GM19452 (cell line): ENCODE data around the gene TENM4.

ENCODE experiments used
- ATAC-seq: cut with Tn5 transposase; IDR thresholded peaks from one replicate; pipeline ENCODE4 v1.9.1; 2021; ENCODE audit not compliant: unreplicated experiment

The TENM4 gene

DNA sequence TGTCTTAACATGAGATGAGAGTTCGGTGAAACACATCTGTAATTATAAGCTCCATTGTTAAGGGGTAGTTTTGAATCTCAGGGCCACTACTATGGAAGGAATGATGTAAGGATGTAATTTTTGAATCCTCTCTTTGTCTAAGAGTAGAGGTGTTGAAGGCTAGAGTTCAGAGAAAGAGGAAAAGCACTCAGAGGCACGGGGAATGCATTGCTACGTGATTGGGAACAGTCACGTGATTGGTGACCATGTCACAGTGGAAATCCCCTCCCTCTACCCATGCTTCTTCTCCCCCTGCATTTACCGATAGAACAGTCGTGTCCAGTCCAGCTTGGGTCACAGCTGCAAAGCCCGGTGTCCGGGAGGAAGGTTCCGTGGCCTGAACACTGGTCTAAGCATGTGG lies 635.8 kb downstream of the TENM4 start:
- no peak for ATAC-seq

DNA sequence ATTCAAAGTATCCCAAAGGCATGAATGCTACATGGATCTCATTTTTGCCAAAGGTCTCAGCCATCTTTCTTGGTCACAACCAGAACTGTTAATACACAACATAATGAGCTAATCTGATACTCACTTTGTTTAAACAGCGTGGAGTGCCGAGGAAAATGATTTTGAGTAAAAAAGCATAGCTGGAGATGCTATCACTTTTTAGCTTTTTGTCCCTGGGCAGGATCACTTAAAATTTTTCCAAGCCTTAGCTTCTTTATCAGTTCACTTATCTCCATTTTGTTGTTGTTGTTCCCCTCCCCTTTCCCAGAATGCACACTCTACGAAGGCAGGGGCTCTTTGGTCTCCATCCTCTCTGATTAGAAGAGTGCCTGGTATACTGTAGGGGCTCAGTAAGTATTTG lies 636.8 kb downstream of the TENM4 start:
- ATAC-seq: no peak

DNA sequence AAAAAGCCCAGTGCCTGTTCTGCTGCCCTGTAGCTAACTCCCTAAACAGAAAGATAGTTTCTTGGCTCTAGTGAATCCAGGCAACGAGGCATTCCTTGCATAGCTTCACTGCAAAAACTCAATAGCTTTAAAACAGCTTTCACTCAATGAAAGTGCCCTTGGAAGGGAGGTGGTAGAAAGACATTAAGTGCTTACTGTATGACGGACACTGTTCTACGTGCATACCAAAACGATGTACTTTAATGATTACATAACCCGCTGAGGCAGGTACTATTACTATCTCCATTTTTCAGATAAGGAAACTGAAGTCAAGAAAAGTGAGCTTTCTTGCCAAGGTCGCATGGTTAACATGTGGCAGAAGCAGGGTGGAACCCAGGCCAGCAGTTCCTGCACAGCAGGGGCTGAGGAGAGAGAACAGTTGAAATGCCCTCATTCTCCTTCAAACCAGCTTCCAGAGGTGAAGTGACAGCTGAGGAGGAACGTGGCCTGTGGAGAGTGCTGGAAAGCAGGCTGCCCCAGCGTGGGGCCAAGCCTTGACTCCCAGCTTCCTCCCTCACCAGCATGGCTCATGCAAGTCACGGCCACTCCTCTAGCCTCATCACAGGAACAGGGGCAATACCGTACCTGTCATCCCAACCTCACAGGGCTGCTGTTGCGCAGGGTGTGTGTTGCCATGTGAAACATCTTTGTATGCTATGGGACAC lies 638.6 kb downstream of the TENM4 start:
- no peak for ATAC-seq

DNA sequence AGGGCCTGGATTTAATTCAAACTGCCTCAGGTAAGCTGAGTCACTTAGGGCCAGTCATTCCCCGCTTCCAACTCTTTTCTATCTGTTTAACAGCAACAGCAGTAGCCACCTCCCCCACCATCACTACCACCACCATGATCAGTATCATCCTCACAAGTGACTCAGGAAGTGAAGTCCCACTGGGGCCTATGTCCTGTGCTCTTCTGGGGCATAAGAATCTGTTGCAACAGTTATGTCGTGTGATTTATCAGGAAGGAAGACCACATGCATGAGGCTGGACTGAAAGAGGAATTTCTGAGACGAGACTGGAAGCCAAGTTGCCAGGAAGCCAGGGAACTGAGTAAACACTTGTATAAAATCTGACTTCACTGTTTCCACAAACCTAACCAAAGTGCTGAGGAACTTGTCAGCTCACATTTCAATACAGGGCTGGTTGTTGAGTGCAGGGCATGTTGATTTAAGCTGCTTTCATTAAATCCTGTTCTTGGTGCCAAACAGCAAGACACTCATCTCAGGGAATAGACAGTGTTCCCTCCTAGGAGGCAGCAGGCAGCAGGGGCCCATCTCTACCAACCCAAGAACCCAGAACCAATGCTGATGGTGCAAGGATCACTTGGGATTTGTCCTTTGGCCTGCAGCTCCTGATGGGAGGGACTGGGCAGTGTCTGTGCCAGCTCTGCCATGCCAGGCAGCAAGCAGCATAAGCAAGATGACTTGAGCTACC lies 639.5 kb downstream of the TENM4 start:
- no peak for ATAC-seq

DNA sequence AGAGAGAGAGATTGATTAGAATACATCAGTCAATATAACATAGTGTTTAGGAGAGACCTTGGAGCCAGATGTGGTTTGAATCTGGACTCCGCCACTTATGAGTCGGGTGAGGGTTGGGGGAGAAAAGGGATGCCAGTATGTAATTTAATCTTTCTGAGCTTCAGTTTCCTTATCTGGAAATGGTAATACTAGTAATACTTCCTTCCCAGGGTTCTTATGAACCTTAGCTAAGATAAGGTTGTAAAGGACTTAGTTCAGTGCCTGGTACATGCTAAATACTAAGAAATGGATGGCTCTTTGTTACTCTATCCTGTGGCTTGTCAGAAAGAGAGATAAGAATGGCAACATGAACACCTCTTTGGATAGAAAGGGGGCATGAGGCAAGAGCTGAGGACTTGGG lies 640.1 kb downstream of the TENM4 start:
- ATAC-seq: no peak

DNA sequence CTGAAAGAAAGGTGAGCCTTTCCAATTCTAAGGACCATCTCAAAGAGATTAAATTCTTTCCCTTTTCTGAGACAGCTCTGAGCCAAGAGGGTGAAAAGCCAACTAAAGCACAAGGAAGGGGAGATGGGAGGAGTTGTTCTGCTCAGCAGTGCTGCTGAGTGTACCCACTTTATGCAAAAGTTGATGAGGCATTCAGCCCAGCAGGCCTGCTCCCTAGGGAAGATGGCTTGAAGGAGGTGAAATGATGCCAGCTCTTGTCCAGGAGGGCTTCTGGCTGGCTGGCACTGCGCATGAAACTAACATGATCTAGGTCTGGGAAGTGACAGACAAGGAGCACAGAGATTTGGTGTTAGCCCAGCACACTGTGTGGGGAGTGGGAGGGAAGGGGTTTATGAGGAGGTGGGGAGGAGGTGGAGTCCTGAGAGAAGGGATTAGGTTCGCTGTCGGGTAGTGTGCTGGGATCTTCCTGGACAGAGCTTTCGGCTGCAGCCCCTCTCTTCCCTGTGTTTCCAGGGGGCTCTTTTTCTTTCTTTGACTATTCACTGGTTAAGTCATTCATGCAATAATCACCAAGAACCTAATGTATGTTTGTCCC lies 640.6 kb downstream of the TENM4 start:
- ATAC-seq: no peak

DNA sequence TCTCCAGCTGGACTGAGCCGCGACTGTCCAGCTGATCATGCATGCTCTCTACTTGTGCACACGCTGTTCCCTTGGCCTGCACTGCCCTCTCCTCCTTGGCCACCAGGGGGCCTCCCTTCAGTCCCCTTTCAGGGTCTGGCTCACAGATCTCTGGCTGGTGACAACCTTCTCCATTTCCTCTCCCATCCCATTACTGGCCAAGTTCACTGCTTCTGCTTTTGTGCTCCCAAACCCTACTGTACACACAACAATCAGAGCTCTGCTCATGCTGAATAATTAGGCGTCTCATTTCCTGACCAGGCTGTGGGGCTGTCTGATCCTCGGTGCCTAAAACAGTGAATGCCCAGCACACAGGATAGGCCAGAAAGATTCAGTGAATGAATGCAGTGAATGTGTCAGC lies 642.2 kb downstream of the TENM4 start:
- ATAC-seq: peak; percentile 97

DNA sequence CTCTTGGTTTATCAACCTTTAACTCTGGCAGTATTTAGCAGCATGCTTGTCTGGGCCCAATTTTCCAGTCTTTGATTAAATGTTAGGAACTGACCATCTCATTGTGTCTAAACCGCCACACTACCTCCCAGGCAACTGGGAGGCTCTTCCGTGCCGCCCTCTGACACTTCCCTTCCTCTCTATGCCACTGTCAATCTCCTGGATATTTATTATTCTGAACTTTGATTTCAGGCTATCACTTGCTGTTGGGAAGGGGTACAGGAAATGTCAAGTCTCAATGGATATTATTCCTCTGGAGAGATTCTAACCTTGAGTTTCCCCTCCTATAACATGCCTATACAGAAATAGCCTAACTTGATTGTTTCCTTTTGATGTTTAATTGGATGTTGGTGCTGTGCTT lies 643.3 kb downstream of the TENM4 start:
- no peak for ATAC-seq

DNA sequence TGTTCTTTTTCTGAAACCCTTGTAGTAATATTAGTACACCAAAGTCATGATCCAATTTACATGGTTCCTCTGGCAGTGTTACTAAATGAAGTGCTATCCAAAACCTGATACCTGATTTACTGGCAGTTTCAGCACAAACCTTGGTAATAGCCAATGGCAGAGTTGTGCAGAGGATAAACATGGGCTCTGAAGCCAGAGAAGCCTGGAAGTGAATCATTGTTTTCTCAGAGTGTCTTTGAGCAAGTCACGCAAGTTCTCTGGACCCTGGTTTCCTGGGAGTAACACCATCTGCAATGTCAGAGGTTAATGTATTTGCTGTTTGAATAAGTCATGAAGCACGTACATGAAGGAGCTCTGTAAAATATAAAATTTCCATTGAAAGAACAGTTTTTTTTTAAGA lies 643.9 kb downstream of the TENM4 start:
- ATAC-seq: no peak

DNA sequence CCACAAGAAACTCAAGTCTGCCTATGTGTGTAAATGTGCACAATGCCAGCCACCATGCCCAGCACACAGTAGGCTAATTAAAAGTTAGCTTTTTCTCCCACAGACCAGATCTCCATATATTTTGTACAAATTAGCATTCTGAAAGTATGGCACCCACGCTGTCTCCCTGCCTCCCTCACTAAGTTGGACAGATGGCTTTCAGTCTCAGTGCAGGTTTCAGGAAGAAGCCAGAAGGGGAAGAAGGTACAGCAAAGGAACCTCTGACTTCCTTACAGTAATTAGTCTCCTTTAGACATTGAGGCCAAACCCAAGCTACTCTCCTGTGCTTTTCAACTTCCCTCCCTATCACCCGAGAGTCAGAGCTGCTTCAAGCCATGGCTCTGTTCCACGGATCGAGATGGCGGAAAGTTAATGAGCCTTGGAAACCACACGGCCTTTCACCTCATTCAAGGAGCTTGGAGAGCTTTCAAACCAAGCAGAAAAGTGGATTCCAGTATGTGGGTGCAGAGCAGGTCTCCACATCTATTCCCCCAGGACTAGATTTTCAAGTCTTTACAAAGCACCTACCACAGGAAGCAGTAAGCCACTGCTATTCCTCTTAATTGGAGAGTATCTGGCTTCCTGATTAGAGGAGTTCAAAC lies 645.1 kb downstream of the TENM4 start:
- ATAC-seq: no peak

DNA sequence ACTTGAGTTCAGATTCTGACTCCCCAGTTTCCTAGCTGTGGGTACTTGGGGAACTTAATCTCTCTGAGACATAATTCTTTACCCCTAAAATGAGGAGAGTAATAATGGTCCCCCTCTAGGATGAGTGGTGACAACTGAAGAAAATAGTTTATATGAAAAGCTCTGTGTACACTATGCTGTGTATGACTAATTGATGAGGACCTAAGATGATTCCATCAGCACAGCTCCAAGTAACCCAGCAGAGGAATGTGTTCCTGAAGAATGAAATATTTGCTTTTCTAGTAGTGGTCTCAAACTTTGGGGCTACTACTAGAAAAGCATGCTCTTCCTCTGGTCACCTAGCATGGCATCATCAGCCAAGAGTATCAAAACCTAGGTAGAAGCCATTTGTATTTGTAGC lies 648.9 kb downstream of the TENM4 start:
- no peak for ATAC-seq

DNA sequence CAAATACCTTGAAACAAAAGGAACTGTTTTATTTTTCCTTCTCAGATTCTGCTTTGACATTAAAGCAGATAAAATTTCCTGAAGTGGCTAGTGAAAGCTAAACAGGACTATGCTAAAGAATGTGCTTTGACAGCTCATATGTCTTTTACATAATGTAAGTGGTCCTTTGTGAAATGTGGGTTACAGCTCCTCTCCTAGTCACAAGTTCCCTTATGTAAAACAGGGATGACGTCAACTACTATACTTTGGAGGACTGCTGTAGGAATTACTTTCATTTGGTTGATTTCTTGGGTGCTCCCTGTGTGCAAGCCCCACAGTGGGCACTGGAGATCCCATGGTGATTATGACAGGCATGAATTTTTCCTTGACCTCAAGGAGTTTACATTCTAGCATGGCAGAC lies 649.6 kb downstream of the TENM4 start:
- ATAC-seq: no peak

DNA sequence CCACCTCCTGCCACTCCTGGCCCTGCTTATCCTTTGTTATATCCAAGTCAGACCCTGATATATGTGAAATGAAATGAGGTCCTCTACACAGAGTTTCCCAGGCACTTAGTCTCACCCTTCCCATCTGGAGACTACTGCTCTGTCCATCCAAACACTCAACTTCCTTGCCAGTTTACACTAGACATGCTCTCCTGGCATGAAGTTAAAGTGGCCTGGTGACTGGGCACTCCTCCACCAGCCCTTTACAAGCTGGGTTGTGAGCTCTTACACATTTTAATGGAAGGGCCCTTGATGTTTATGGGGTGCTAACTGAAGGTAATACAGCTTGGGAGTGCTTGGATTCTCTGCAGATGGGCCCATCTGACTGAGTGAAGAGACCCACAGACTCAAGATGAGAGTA lies 650.0 kb downstream of the TENM4 start:
- ATAC-seq: no peak

DNA sequence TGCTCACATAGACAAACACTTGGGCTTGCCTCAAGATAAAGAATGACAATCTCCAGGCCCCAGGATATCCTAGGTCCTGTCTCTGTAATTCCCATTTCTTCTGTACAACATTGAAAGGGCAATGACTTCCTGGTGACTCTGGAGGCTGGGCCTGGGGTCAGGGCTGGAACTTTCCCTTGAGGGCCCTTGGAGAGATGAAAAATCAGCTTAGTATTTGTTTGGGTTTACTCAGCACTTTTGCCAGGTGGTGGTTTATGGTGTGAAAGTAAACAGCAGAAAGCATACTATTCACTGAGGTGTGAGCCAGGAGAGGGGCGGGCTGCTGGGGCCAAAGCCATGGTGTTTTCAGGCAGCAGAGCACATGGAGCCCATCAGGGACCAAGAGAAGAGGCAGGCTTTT lies 651.5 kb downstream of the TENM4 start:
- no peak for ATAC-seq

DNA sequence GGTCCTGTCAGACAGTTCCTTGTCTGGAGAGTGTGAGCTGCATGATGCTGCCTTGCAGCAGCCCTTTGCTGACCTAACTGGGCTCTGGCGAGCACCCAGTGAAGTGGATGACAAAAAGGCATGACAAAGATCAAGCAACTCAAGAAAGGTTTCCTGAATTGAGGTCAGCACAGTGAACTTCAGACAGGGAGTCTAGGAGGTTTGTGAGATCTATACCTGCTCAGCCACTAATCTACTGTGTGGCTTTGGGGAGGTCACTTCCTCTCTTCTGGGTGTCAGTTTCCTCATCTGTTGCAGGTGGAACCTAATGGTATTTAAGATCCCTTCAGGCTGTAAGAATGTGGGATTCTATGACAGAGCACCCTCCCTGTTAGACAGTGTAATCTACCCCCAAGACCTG lies 652.3 kb downstream of the TENM4 start:
- no peak for ATAC-seq

DNA sequence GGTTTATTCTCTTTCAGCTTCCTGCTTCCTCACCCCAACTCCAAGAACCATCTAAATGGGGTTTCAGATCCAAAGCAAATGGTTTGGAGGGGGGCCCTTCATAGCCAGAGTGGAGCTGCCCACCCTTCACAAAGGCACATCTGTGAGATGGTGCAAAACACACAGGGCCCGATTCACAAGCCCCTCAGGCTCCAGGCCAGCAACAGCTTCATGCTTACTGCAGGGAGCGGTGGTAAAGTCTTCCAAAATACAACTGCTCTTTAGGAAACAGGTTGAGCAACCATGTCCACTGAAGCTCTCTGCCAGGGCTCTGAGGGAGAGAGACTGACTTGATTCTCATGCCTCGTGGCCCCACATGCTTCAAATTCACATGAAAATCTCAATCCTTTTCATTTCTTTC lies 653.1 kb downstream of the TENM4 start:
- no peak for ATAC-seq

DNA sequence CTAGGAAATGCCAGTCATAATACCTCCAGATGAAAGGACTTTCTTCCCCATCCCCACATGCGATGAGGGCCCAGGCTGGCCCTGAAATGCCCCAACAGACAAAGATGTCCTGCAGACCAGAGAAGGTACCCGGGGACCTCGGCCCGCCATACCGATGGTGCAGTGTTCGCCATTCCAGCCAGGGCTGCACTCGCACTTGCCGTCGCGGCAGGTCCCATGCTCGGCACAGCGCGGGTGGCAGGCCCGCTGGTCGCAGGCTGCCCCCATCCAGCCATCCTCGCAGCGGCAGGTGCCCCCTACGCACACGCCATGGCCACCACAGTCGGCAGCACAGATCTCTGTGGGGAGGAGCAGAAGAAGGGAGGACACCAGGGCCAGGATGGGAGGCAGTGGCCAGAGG lies 654.1 kb downstream of the TENM4 start:
- ATAC-seq: no peak

DNA sequence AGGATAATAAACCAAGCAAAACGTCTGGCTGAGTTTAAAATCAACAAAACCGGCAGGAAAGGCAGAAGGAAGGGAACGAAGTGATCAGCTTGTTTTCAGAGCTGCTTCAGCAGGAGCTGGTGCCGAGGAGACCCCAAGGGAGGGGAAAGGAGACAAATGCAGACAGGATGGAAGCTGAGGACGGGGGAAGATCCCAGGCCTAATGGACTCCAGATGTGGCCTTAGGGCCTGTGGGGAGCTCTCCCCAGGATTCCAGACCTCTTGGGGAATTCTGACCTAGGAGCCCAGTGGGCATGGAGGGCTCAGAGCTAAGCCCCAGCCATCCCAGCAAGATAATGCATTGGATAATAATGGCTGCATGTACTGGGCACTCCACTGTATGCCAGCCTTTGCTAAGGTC lies 654.7 kb downstream of the TENM4 start:
- no peak for ATAC-seq

DNA sequence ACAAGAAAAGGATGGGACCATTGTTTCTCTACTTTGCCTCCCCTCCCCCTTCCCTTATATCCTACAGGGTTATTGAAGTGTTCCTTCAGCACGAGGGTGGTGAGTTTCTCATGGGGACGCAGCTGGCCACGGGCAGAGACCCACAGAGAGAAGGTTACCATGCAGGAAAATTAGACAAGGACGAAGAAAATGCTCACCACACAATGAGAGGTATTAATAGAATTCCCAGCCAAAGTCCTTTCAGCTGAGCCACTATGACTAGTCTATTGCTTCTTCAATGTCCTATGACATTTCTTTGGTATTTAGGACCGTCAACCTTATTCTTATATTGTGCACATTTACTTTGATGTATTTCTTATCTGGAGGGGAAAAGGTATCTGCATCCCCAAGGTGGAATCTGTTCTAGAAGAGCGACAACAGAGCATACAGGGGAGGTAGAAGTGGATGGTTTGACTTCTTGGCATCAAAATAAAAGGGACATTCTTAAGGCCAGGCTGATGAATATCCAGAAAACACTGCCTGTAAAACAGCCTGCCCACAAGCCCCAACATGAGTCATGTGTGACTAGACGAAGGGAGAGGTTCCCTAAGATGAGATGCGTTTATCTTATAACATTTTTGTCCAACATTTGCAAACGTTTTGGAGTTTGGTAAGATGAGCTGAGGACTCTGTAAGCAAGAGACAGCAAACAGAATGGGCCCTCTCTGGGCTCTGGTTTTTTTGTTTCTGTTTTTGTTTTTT lies 656.3 kb downstream of the TENM4 start:
- ATAC-seq: no peak

DNA sequence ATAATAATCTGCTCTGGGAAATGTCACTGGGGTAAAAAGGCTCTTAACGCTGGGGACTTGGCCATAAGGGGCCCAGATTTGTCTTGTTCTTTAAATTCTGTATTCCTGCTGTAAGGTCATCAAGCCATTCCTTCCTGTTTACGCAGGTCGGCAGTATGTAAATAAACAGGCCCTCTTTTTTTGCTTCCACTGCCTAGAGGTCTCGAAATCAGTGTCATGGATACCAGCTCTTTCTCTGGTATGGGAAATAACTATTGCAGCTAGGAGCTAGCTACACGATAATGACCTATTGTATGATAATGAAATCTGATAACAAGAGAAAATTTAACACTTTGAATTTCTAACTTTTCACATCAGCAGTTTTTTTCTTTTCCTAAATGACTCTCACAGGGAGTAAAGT lies 657.0 kb downstream of the TENM4 start:
- ATAC-seq: no peak

DNA sequence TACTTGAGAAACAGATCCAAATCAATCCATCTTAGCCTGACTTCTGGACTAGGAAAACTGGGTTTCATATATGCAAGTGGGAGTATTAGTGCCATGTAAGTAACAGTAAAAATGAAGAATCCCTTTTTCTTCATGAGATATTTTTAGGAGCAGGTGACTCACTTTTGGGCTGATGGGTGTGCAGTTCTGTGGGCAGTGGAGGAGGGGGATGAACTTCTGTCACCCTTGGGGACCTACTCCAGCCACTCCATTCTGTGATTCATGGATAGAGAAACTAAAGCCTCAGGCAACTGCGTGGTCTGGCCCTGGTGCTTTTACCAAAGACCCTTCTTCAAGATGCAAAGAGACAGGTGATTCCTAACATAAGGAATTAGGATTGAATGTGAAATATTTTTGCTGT lies 657.5 kb downstream of the TENM4 start:
- no peak for ATAC-seq
